Mucosa of descending colon (tissue), 3 donors: Measurements from ENCODE around the gene GP1BB. TPM values are rescaled to one million over a fixed set of nuclear protein-coding genes. Genes with fewer than 3 reads are reported as not detected.

ENCODE experiments used
- ATAC-seq: fragments of 200-7000 bp; cut with Tn5 transposase; one replicate; pipeline ENCODE4 v1.9.1; 2020; ENCODE audit warnings: mild to moderate bottlenecking, moderate library complexity
- DNase-seq, 3 donors: peaks; one replicate each; pipeline ENCODE4 v3.0.0-alpha.2; 2020
- H3K36me3 ChIP-seq: fragments of 200-600 bp; one replicate; pipeline ENCODE4 v1.8.0; 2021; ENCODE audit warnings: low read depth, mild to moderate bottlenecking
- H3K4me1 ChIP-seq: fragments of 200-600 bp; one replicate; pipeline ENCODE4 v1.8.0; 2021; ENCODE audit warnings: low read depth, mild to moderate bottlenecking
- H3K4me3 ChIP-seq: fragments of 200-600 bp; one replicate; pipeline ENCODE4 v1.8.0; 2021; ENCODE audit warnings: mild to moderate bottlenecking
- H3K9me3 ChIP-seq: fragments of 200-600 bp; one replicate; pipeline ENCODE4 v1.8.0; 2021; ENCODE audit warnings: mild to moderate bottlenecking
- CTCF ChIP-seq: fragments of 200-600 bp; IDR thresholded peaks from one replicate; pipeline ENCODE4 v1.8.0; 2022; ENCODE audit warnings: antibody characterized with exemption, mild to moderate bottlenecking
- intact Hi-C, 2 donors: fragments of 100-400 bp; cut with DNase I in 1 of 2; cut with micrococcal nuclease in 1 of 2; formaldehyde crosslinking; loops; one replicate each; pipeline versions ENCODE4 v1.11.0 to v1.11.1; 2022; cut with DNase I, micrococcal nuclease
- total RNA-seq, 3 donors: library from RNA; stranded (reverse); fragmentation: NEBNext Ultra II Directional in 2 of 3; extraction: Animal tissue kit (Norgen Biotek cat#: 25700) in 2 of 3; gene quantifications; one replicate each; pipeline versions ENCODE4 v1.2.1 to v1.2.4, GENCODE V29; 2021 to 2023
- donor health status: DM: no; HTN: no; CAD: no; lungs with moderate emphysema.
- donor health status: DM: no; HTN: no; CAD: no.
- donor health status: DM: no; HTN: yes; CAD: no.

Gene GP1BB
- total RNA-seq, 3 donors from 2014 or later: 0.34 to 1.5 (median 0.41) TPM

DNA sequence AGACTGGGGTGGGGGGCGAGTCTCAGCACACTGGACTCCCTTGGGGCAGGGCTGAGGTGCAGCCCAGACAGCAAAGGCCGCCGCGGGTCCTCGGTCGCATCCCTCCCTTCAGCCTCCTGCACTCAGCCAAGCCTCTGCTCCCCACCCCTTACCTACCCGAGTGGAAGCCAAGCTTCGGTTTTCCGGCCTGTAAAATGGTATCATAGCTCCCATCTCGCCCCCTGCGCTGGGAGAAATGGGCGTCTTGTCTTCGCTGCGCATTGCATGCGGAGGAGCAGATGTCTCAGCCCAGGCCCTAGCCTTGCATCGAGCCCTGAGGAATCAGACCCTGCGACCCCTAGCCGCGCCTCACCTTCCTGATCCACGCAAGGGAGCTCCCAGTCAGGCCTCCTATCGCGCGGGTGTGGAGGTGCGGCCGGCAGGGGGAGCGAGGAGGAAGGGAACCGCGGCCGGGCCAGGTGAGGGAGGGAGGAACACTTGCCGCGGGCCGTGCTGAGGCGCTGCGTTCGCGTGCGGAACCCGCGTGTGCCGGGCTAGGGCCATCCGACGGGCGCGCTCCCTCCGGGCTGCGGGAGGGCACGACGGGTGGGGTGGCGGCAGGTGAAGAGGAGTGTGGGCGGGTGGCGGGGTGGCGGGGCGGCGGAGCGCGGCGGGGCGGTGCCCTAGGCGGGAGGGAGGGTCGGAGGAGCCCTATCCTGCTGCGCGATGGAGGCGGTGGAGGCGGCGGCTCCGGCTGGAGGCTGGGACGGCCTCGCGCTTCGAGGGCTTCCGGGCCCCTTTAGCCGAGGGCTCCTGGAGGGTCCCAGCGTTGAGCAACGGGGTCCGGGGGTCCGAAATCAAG, 33.2 kb downstream of the GP1BB start:
- intact Hi-C loops: no loop called here
- peak in 2 of 3 donors; percentile 62 to 78 for DNase-seq
- peak; percentile 16 for TF ChIP-seq CTCF
- Histone ChIP-seq H3K4me3 (no peak overlapping the region), H3K4me1 (peaks cover 7% of the 10 kb centered on the region), H3K36me3 (no peaks in the 10 kb centered on the region), H3K9me3 (no peaks in the 10 kb centered on the region)
- peak; percentile 80 for ATAC-seq

- H3K36me3 ChIP-seq: no peaks in the 10 kb centered on the region
- peaks cover 7% of the 10 kb centered on the region for H3K4me1 ChIP-seq
- intact Hi-C loops: no loop called here
- no peak for TF ChIP-seq CTCF
- DNase-seq (peak in 1 of 3 donors; percentile 14), ATAC-seq (peak; percentile 45)
- H3K4me3 ChIP-seq: no peak overlapping the region
- no peaks in the 10 kb centered on the region for H3K9me3 ChIP-seq
Observed at GRCh38 chr22:19757140-19757984, 34.0 kb downstream of the GP1BB start.

DNA sequence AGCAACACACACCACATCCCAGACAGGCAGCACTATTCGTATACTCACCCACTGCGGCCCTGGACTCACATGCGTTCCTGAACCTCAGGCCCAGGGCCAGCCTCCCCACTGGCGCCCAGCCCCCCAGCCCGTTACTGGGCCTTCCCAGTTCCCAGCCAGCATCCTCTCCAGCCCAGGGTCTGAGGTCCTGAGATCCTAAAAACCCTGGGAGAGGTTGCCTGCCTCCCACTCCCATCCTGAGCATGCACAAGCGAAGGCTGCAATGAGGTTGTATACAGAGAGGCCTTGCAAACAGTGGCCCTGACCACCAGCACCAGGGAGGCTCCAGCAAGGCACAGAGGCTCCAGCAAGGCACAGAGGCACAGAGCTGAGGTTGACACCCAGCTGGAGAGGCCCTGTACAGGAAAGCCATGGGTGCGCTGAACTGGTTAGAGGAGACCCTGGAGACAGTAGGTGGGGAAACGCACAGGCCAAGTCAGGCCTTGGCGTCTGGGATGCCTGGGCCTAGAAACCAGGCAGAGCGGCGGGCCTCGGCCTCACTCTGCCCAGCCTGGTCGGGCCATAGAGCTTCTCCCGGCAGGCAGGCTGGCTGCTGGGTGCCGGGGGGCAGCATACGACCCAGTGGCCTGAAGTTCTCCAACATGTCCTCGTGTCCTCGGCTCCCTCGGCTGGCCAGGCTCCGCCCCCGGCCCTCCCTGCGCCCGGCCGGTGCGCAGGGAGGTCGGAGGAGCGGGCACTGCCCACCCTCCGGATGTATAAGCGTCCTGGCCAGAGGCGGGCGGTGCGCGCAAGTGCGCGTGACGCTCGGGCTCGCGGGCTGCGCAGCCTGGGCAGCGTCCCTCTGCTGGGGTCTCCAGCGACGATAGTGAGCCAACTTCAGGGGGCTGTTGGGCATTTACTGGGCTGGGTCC, 34.9 kb downstream of the GP1BB start:
- ATAC-seq: no peak

GRCh38 chr22:19758896-19759426, 35.6 kb downstream of the GP1BB start:
- no peak overlapping the region for H3K4me3 ChIP-seq
- TF ChIP-seq CTCF: no peak

More for the DNA sequence above, 34.9 kb downstream of the GP1BB start:
- peaks cover 7% of the 10 kb centered on the region for H3K4me1 ChIP-seq
- H3K4me3 ChIP-seq: no peak overlapping the region
- H3K36me3 ChIP-seq: no peaks in the 10 kb centered on the region
- no peak for DNase-seq
- TF ChIP-seq CTCF: no peak
- H3K9me3 ChIP-seq: no peaks in the 10 kb centered on the region
- intact Hi-C loops: no loop called here

More at GRCh38 chr22:19758896-19759426, 35.6 kb downstream of the GP1BB start:
- ATAC-seq: no peak
- DNase-seq: no peak
- intact Hi-C loops: no loop called here
- Histone ChIP-seq H3K4me1 (peaks cover 7% of the 10 kb centered on the region), H3K9me3 (no peaks in the 10 kb centered on the region), H3K36me3 (no peaks in the 10 kb centered on the region)
